HEK293 (cell line): Measurements from ENCODE around the gene COASY.
A peak's percentile ranks its signal among the peaks of the same experiment; 100 is the strongest.

Experiments used
- EGR2 ChIP-seq: fragments of 450-650 bp; formaldehyde crosslinking; IDR thresholded peaks from 2 replicates; pipeline ENCODE4 v1.5.1; 2016; ENCODE audit warnings: low read depth, missing biosample characterization, missing genetic modification characterization
- GLIS1 ChIP-seq: fragments of 450-650 bp; formaldehyde crosslinking; IDR thresholded peaks from 2 replicates; pipeline ENCODE4 v1.5.1; 2016; ENCODE audit warnings: missing biosample characterization, missing genetic modification characterization
- GLIS2 ChIP-seq: fragments of 450-650 bp; formaldehyde crosslinking; IDR thresholded peaks from 2 replicates; pipeline ENCODE4 v1.5.1; 2016; ENCODE audit warnings: missing biosample characterization, missing genetic modification characterization
- KLF16 ChIP-seq: fragments of 450-650 bp; formaldehyde crosslinking; IDR thresholded peaks from 2 replicates; pipeline ENCODE4 v1.5.1; 2017; ENCODE audit warnings: missing biosample characterization, missing genetic modification characterization
- SP3 ChIP-seq: fragments of 450-650 bp; formaldehyde crosslinking; IDR thresholded peaks from 2 replicates; pipeline ENCODE4 v1.5.1; 2016; ENCODE audit warnings: missing biosample characterization, missing genetic modification characterization
- ZBTB17 ChIP-seq: fragments of 450-650 bp; formaldehyde crosslinking; IDR thresholded peaks from 2 replicates; pipeline ENCODE4 v1.5.1; 2016; ENCODE audit warnings: missing biosample characterization, missing genetic modification characterization
- ZBTB20 ChIP-seq: fragments of 450-650 bp; formaldehyde crosslinking; IDR thresholded peaks from 2 replicates; pipeline ENCODE4 v1.5.1; 2016; ENCODE audit warnings: missing biosample characterization, missing genetic modification characterization
- ZBTB8A ChIP-seq: fragments of 450-650 bp; formaldehyde crosslinking; IDR thresholded peaks from 2 replicates; pipeline ENCODE4 v1.5.1; 2016; ENCODE audit warnings: missing biosample characterization, missing genetic modification characterization
- ZEB2 ChIP-seq: fragments of 450-650 bp; formaldehyde crosslinking; IDR thresholded peaks from 2 replicates; pipeline ENCODE4 v1.5.1; 2016; ENCODE audit warnings: missing biosample characterization, missing genetic modification characterization
- ZNF121 ChIP-seq: fragments of 450-650 bp; formaldehyde crosslinking; IDR thresholded peaks from 2 replicates; pipeline ENCODE4 v1.5.1; 2016; ENCODE audit warnings: missing biosample characterization, missing genetic modification characterization
- ZNF341 ChIP-seq: fragments of 450-650 bp; formaldehyde crosslinking; IDR thresholded peaks from 2 replicates; pipeline ENCODE4; 2016; ENCODE audit warnings: low read depth, missing biosample characterization, missing genetic modification characterization
- ZNF350 ChIP-seq: fragments of 450-650 bp; formaldehyde crosslinking; IDR thresholded peaks from 2 replicates; pipeline ENCODE4 v1.5.0; 2017; ENCODE audit warnings: missing biosample characterization, mild to moderate bottlenecking, missing genetic modification characterization
- ZNF423 ChIP-seq: fragments of 450-650 bp; formaldehyde crosslinking; IDR thresholded peaks from 2 replicates; pipeline ENCODE4 v1.5.1; 2016; ENCODE audit warnings: missing biosample characterization, missing genetic modification characterization
- ZNF529 ChIP-seq: fragments of 450-650 bp; formaldehyde crosslinking; IDR thresholded peaks from 2 replicates; pipeline ENCODE4 v1.5.1; 2017; ENCODE audit warnings: missing genetic modification characterization, missing biosample characterization; ENCODE audit not compliant: insufficient replicate concordance
- ZNF558 ChIP-seq: fragments of 450-650 bp; formaldehyde crosslinking; IDR thresholded peaks from 2 replicates; pipeline ENCODE4 v1.5.1; 2016; ENCODE audit warnings: missing biosample characterization, missing genetic modification characterization
- ZNF626 ChIP-seq: fragments of 450-650 bp; sonication (Bioruptor Pico); formaldehyde crosslinking; IDR thresholded peaks from 2 replicates; pipeline ENCODE4 v1.5.1; 2018; ENCODE audit warnings: missing biosample characterization, missing genetic modification characterization, inconsistent platforms
- ZNF629 ChIP-seq: fragments of 450-650 bp; formaldehyde crosslinking; IDR thresholded peaks from 2 replicates; pipeline ENCODE4 v1.5.1; 2017; ENCODE audit warnings: missing biosample characterization, missing genetic modification characterization
- ZNF677 ChIP-seq: fragments of 450-650 bp; IDR thresholded peaks from 2 replicates; pipeline ENCODE4 v1.5.0; 2018; ENCODE audit warnings: missing biosample characterization, mild to moderate bottlenecking, missing genetic modification characterization, moderate library complexity
- ZNF776 ChIP-seq: fragments of 450-650 bp; formaldehyde crosslinking; IDR thresholded peaks from 2 replicates; pipeline ENCODE4 v1.5.0; 2017; ENCODE audit warnings: missing biosample characterization, missing genetic modification characterization, borderline replicate concordance
- ZNF843 ChIP-seq: fragments of 450-650 bp; formaldehyde crosslinking; IDR thresholded peaks from 2 replicates; pipeline ENCODE4 v1.5.1; 2016; ENCODE audit warnings: missing biosample characterization, missing genetic modification characterization
- ZSCAN16 ChIP-seq: fragments of 450-650 bp; formaldehyde crosslinking; IDR thresholded peaks from 2 replicates; pipeline ENCODE4 v1.5.1; 2016; ENCODE audit warnings: missing biosample characterization, missing genetic modification characterization
- TF ChIP-seq, protein P1 (sequence below): fragments of 450-650 bp; formaldehyde crosslinking; IDR thresholded peaks from 2 replicates; pipeline ENCODE4 v1.5.1; 2017; ENCODE audit warnings: missing biosample characterization, missing genetic modification characterization
- TF ChIP-seq, protein P2 (sequence below): fragments of 450-650 bp; formaldehyde crosslinking; IDR thresholded peaks from 2 replicates; pipeline ENCODE4 v1.5.1; 2016; ENCODE audit warnings: missing biosample characterization, missing genetic modification characterization, borderline replicate concordance
- TF ChIP-seq, protein P3 (sequence below): fragments of 450-650 bp; formaldehyde crosslinking; IDR thresholded peaks from 2 replicates; pipeline ENCODE4 v1.5.1; 2016; ENCODE audit warnings: missing biosample characterization, missing genetic modification characterization
- TF ChIP-seq, protein P4 (sequence below): fragments of 450-650 bp; formaldehyde crosslinking; IDR thresholded peaks from 2 replicates; pipeline ENCODE4 v1.5.1; 2016; ENCODE audit warnings: missing biosample characterization, missing genetic modification characterization
- TF ChIP-seq, protein P5 (sequence below): fragments of 450-650 bp; formaldehyde crosslinking; IDR thresholded peaks from 2 replicates; pipeline ENCODE4 v1.5.1; 2016; ENCODE audit warnings: missing biosample characterization, missing genetic modification characterization
- TF ChIP-seq, protein P6 (sequence below): fragments of 450-650 bp; formaldehyde crosslinking; IDR thresholded peaks from 2 replicates; pipeline ENCODE4 v1.5.1; 2017; ENCODE audit warnings: missing biosample characterization, mild to moderate bottlenecking, missing genetic modification characterization, moderate library complexity

Gene COASY

DNA sequence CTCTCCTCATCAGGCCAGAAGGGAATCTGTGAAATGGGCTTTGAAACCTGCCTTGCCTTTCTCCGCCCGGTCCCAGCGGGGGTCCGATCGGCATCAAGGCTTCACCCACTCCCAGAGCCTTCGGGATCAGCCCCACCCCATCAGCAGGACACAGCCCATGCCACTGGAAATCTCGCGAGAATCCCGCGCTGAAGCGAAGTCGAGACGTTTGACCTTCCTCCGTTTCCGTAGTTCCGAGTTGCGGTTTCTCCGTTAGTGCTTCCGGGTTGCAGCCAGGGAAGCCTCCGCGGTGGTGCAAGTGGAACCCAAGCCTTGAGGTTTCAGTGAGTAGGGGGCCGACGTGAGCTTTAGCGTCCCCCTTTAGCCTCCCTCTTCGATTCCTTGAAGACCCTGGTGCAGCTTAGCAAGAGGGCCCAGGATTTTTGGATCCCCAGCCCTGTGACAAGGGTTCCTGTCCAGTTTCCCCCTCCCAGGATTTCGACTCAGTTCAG lies at the start of gene COASY (continued):
- TF ChIP-seq EGR2 (tag by site-specific recombination) (peak; percentile 28; the same call in 1 of the 2 replicates), ZNF529 (tag by site-specific recombination) (no peak), ZNF350 (tag by site-specific recombination) (no peak), GLIS1 (tag by site-specific recombination) (peak; percentile 37; the same call in 1 of the 2 replicates), GLIS2 (peak; percentile 54; the same call in 1 of the 2 replicates), SP3 (tag by site-specific recombination) (peak; percentile 85), ZNF776 (tag by site-specific recombination) (no peak), ZBTB8A (tag by site-specific recombination) (peak; percentile 79), ZEB2 (tag by site-specific recombination) (peak; percentile 89), ZNF121 (peak; percentile 49; the same call in 1 of the 2 replicates), ZNF626 (no peak), ZNF629 (tag by site-specific recombination) (peak; percentile 84), ZNF423 (tag by site-specific recombination) (peak; percentile 76), ZBTB20 (tag by site-specific recombination) (no peak; the same call in 1 of the 2 replicates), ZNF558 (tag by site-specific recombination) (peak; percentile 59; the same call in 1 of the 2 replicates), ZNF341 (peak; percentile 64), ZNF677 (no peak), ZBTB17 (tag by site-specific recombination) (peak; percentile 95), ZSCAN16 (tag by site-specific recombination) (no peak), ZNF843 (tag by site-specific recombination) (0 out of 2 replicates have a peak, but pooled peaks have one; percentile 46), KLF16 (tag by site-specific recombination) (peak; percentile 96)
- TF ChIP-seq, protein P1, sequence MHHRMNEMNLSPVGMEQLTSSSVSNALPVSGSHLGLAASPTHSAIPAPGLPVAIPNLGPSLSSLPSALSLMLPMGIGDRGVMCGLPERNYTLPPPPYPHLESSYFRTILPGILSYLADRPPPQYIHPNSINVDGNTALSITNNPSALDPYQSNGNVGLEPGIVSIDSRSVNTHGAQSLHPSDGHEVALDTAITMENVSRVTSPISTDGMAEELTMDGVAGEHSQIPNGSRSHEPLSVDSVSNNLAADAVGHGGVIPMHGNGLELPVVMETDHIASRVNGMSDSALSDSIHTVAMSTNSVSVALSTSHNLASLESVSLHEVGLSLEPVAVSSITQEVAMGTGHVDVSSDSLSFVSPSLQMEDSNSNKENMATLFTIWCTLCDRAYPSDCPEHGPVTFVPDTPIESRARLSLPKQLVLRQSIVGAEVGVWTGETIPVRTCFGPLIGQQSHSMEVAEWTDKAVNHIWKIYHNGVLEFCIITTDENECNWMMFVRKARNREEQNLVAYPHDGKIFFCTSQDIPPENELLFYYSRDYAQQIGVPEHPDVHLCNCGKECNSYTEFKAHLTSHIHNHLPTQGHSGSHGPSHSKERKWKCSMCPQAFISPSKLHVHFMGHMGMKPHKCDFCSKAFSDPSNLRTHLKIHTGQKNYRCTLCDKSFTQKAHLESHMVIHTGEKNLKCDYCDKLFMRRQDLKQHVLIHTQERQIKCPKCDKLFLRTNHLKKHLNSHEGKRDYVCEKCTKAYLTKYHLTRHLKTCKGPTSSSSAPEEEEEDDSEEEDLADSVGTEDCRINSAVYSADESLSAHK (tag by site-specific recombination), result peak; percentile 16; the same call in 1 of the 2 replicates
- TF ChIP-seq, protein P2, sequence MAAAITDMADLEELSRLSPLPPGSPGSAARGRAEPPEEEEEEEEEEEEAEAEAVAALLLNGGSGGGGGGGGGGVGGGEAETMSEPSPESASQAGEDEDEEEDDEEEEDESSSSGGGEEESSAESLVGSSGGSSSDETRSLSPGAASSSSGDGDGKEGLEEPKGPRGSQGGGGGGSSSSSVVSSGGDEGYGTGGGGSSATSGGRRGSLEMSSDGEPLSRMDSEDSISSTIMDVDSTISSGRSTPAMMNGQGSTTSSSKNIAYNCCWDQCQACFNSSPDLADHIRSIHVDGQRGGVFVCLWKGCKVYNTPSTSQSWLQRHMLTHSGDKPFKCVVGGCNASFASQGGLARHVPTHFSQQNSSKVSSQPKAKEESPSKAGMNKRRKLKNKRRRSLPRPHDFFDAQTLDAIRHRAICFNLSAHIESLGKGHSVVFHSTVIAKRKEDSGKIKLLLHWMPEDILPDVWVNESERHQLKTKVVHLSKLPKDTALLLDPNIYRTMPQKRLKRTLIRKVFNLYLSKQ, result no peak
- TF ChIP-seq, protein P3, sequence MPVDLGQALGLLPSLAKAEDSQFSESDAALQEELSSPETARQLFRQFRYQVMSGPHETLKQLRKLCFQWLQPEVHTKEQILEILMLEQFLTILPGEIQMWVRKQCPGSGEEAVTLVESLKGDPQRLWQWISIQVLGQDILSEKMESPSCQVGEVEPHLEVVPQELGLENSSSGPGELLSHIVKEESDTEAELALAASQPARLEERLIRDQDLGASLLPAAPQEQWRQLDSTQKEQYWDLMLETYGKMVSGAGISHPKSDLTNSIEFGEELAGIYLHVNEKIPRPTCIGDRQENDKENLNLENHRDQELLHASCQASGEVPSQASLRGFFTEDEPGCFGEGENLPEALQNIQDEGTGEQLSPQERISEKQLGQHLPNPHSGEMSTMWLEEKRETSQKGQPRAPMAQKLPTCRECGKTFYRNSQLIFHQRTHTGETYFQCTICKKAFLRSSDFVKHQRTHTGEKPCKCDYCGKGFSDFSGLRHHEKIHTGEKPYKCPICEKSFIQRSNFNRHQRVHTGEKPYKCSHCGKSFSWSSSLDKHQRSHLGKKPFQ, result no peak
- TF ChIP-seq, protein P4, sequence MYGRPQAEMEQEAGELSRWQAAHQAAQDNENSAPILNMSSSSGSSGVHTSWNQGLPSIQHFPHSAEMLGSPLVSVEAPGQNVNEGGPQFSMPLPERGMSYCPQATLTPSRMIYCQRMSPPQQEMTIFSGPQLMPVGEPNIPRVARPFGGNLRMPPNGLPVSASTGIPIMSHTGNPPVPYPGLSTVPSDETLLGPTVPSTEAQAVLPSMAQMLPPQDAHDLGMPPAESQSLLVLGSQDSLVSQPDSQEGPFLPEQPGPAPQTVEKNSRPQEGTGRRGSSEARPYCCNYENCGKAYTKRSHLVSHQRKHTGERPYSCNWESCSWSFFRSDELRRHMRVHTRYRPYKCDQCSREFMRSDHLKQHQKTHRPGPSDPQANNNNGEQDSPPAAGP (tag by site-specific recombination), result peak; percentile 65
- TF ChIP-seq, protein P5, sequence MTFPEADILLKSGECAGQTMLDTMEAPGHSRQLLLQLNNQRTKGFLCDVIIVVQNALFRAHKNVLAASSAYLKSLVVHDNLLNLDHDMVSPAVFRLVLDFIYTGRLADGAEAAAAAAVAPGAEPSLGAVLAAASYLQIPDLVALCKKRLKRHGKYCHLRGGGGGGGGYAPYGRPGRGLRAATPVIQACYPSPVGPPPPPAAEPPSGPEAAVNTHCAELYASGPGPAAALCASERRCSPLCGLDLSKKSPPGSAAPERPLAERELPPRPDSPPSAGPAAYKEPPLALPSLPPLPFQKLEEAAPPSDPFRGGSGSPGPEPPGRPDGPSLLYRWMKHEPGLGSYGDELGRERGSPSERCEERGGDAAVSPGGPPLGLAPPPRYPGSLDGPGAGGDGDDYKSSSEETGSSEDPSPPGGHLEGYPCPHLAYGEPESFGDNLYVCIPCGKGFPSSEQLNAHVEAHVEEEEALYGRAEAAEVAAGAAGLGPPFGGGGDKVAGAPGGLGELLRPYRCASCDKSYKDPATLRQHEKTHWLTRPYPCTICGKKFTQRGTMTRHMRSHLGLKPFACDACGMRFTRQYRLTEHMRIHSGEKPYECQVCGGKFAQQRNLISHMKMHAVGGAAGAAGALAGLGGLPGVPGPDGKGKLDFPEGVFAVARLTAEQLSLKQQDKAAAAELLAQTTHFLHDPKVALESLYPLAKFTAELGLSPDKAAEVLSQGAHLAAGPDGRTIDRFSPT (tag by site-specific recombination), result peak; percentile 62; the same call in 1 of the 2 replicates
- TF ChIP-seq, protein P6, sequence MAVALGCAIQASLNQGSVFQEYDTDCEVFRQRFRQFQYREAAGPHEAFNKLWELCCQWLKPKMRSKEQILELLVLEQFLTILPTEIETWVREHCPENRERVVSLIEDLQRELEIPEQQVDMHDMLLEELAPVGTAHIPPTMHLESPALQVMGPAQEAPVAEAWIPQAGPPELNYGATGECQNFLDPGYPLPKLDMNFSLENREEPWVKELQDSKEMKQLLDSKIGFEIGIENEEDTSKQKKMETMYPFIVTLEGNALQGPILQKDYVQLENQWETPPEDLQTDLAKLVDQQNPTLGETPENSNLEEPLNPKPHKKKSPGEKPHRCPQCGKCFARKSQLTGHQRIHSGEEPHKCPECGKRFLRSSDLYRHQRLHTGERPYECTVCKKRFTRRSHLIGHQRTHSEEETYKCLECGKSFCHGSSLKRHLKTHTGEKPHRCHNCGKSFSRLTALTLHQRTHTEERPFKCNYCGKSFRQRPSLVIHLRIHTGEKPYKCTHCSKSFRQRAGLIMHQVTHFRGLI, result peak; percentile 65; the same call in 1 of the 2 replicates
